Measurements from ENCODE around the gene CD7.

The CD7 gene

GRCh38 chr17:82314012-82314726 is 3.2 kb downstream of the CD7 start:
- no peak for DNase-seq (ENCODE audit: low spot score)

- DNase-seq (ENCODE audit: low spot score), result no peak
Measured at GRCh38 chr17:82313195-82314011, 4.0 kb downstream of the CD7 start.

- DNase-seq (ENCODE audit: low spot score), result no peak
Measured at GRCh38 chr17:82311971-82312370, 5.4 kb downstream of the CD7 start.

- no peak for DNase-seq (ENCODE audit: low spot score)
Measured at GRCh38 chr17:82310877-82311276, 6.5 kb downstream of the CD7 start.

GRCh38 chr17:82309656-82310570 is 7.5 kb downstream of the CD7 start:
- no peak for DNase-seq (ENCODE audit: low spot score)

GRCh38 chr17:82305727-82306300 is 11.6 kb downstream of the CD7 start:
- DNase-seq (ENCODE audit: low spot score), result no peak

- no peak for DNase-seq (ENCODE audit: low spot score)
Measured at GRCh38 chr17:82304826-82305726, 12.3 kb downstream of the CD7 start.

- no peak for DNase-seq (ENCODE audit: low spot score)
Measured at GRCh38 chr17:82303944-82304808, 13.2 kb downstream of the CD7 start.

- no peak for DNase-seq (ENCODE audit: low spot score)
Measured at GRCh38 chr17:82302991-82303943, 14.1 kb downstream of the CD7 start.

- no peak for DNase-seq (ENCODE audit: low spot score)
Measured at GRCh38 chr17:82302568-82302963, 14.8 kb downstream of the CD7 start.

- no peak for DNase-seq (ENCODE audit: low spot score)
Measured at GRCh38 chr17:82301916-82302567, 15.4 kb downstream of the CD7 start.

GRCh38 chr17:82301300-82301915 is 16.0 kb downstream of the CD7 start:
- DNase-seq (ENCODE audit: low spot score), result no peak

- DNase-seq (ENCODE audit: low spot score), result no peak
Measured at GRCh38 chr17:82300707-82301270, 16.6 kb downstream of the CD7 start.

- DNase-seq (ENCODE audit: low spot score), result no peak
Measured at GRCh38 chr17:82300228-82300627, 17.2 kb downstream of the CD7 start.

GRCh38 chr17:82299452-82299851 is 18.0 kb downstream of the CD7 start:
- no peak for DNase-seq (ENCODE audit: low spot score)

- no peak for DNase-seq (ENCODE audit: low spot score)
Measured at GRCh38 chr17:82298538-82299421, 18.6 kb downstream of the CD7 start.
